HPDE6-E6E7 (cell line): Measurements from ENCODE around the gene PDE3B.
"Not testable (repeated sequence)": the region's sequence is repeated elsewhere in the genome, so short reads cannot be mapped to it uniquely, and the experiment has no call there.

Experiments
- DNase-seq: peaks from one replicate; pipeline ENCODE4 v3.0.0; 2011; ENCODE audit warnings: missing footprints; ENCODE audit errors: extremely low spot score

Gene PDE3B

GRCh38 chr11:14641801-14642200 is 1.8 kb upstream of the PDE3B start:
- DNase-seq, result no peak

- no peak for DNase-seq
Observed at GRCh38 chr11:14642453-14642852, 1.2 kb upstream of the PDE3B start.

- no peak for DNase-seq
Observed at GRCh38 chr11:14642873-14643696, 519 bp upstream of the PDE3B start.

- DNase-seq, result no peak
Observed at GRCh38 chr11:14644226-14645014, 816 bp downstream of the PDE3B start.

- DNase-seq, result no peak
Observed at GRCh38 chr11:14645015-14645912, 1.7 kb downstream of the PDE3B start.

- no peak for DNase-seq
Observed at GRCh38 chr11:14645985-14646900, 2.6 kb downstream of the PDE3B start.

GRCh38 chr11:14650064-14650463 is 6.5 kb downstream of the PDE3B start:
- DNase-seq, result no peak

- no peak for DNase-seq
Observed at GRCh38 chr11:14653090-14653489, 9.5 kb downstream of the PDE3B start.

- no peak for DNase-seq
Observed at GRCh38 chr11:14655435-14655834, 11.8 kb downstream of the PDE3B start.

GRCh38 chr11:14656536-14657457 is 13.2 kb downstream of the PDE3B start:
- DNase-seq, result no peak

GRCh38 chr11:14657841-14658240 is 14.2 kb downstream of the PDE3B start:
- no peak for DNase-seq

GRCh38 chr11:14664926-14665325 is 21.3 kb downstream of the PDE3B start:
- DNase-seq, result not testable (repeated sequence)

- not testable (repeated sequence) for DNase-seq
Observed at GRCh38 chr11:14667329-14667728, 23.7 kb downstream of the PDE3B start.

- DNase-seq, result no peak
Observed at GRCh38 chr11:14668731-14669301, 25.2 kb downstream of the PDE3B start.

- DNase-seq, result no peak
Observed at GRCh38 chr11:14669499-14669898, 25.9 kb downstream of the PDE3B start.

- no peak for DNase-seq
Observed at GRCh38 chr11:14669958-14670357, 26.4 kb downstream of the PDE3B start.

- peak; percentile 63 for DNase-seq
Observed at GRCh38 chr11:14672635-14673034, 29.0 kb downstream of the PDE3B start.

GRCh38 chr11:14673421-14673820 is 29.8 kb downstream of the PDE3B start:
- no peak for DNase-seq

GRCh38 chr11:14673824-14674405 is 30.3 kb downstream of the PDE3B start:
- no peak for DNase-seq
